Uterus (tissue), 2 donors: ENCODE results near the gene PTPRM.

ENCODE experiments used
- POLR2A ChIP-seq, 2 donors: fragments of 450-650 bp; IDR thresholded peaks; one replicate each; pipeline ENCODE4 v1.6.1; 2016; ENCODE audit warnings: antibody characterized with exemption in 2 of 2, mild to moderate bottlenecking in 1 of 2, moderate library complexity in 1 of 2
- TF ChIP-seq, protein P1 (sequence below), 4 experiments: fragments of 200-600 bp in 2 of 4; fragments of 450-650 bp in 2 of 4; sonication (generic) in 2 of 4; IDR thresholded peaks; one replicate each; pipeline ENCODE4 v1.5.1; 2016 to 2019; ENCODE audit warnings: antibody characterized with exemption in 4 of 4, mild to moderate bottlenecking in 2 of 4, moderate library complexity in 1 of 4

DNA sequence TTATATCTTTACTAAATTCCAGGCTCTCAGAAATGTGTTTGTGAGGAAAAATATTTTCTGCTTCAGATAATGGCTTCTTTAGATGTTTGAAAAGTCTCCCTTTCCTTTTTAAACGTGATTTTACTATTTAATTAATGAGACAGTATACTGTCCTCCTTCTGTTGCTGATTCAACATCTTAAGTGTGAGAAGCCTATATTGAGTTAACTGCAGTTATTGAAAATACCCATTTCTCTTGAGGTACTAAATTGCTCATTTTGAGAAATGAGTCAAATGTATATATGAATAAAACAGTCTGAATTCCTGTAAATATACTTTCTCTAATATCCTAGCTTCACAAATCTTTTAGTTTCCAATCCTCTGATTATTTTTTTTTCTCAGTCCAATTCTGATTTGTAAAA is 470.2 kb downstream of the PTPRM start:
- TF ChIP-seq, protein P1, sequence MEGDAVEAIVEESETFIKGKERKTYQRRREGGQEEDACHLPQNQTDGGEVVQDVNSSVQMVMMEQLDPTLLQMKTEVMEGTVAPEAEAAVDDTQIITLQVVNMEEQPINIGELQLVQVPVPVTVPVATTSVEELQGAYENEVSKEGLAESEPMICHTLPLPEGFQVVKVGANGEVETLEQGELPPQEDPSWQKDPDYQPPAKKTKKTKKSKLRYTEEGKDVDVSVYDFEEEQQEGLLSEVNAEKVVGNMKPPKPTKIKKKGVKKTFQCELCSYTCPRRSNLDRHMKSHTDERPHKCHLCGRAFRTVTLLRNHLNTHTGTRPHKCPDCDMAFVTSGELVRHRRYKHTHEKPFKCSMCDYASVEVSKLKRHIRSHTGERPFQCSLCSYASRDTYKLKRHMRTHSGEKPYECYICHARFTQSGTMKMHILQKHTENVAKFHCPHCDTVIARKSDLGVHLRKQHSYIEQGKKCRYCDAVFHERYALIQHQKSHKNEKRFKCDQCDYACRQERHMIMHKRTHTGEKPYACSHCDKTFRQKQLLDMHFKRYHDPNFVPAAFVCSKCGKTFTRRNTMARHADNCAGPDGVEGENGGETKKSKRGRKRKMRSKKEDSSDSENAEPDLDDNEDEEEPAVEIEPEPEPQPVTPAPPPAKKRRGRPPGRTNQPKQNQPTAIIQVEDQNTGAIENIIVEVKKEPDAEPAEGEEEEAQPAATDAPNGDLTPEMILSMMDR (IDR thresholded peaks at IDR 0.05): no peak
- TF ChIP-seq POLR2A (IDR thresholded peaks at IDR 0.05): no peak
